OCI-LY1 (cell line): ENCODE results near the gene TSSK3.

Experiments used
- H2AFZ ChIP-seq: fragments of 200-600 bp; sonication (generic), shearing (Covaris generic); 2 replicates; pipeline ENCODE4 v1.6.0; 2014; ENCODE audit warnings: antibody characterized with exemption, mild to moderate bottlenecking, low read length
- H3F3A ChIP-seq: fragments of 200-600 bp; sonication (generic), shearing (Covaris generic); 2 replicates; pipeline ENCODE4 v1.6.0; 2014; ENCODE audit warnings: mild to moderate bottlenecking, antibody characterized with exemption, low read length, moderate library complexity; ENCODE audit not compliant: insufficient read depth
- H3K27ac ChIP-seq: fragments of 200-600 bp; sonication (generic); 2 replicates; pipeline ENCODE4 v1.5.1; 2014; ENCODE audit warnings: low read length, mixed run types, mild to moderate bottlenecking, low read depth; ENCODE audit not compliant: poor library complexity, severe bottlenecking
- H3K27me3 ChIP-seq: fragments of 200-600 bp; sonication (generic); 2 replicates; pipeline ENCODE4 v1.6.0; 2014; ENCODE audit warnings: antibody characterized with exemption, mild to moderate bottlenecking, low read length, moderate library complexity; ENCODE audit not compliant: insufficient read depth
- H3K36me3 ChIP-seq: fragments of 200-600 bp; sonication (generic); 2 replicates; pipeline ENCODE4 v1.6.1; 2014; ENCODE audit warnings: mild to moderate bottlenecking, antibody characterized with exemption, low read length, moderate library complexity, mixed read lengths; ENCODE audit not compliant: insufficient read depth
- H3K4me1 ChIP-seq: fragments of 200-600 bp; sonication (generic); 2 replicates; pipeline ENCODE4 v1.5.1; 2014; ENCODE audit warnings: mild to moderate bottlenecking, low read length, moderate library complexity; ENCODE audit not compliant: insufficient read depth, severe bottlenecking
- H3K4me2 ChIP-seq: fragments of 200-600 bp; sonication (generic), shearing (Covaris generic); 2 replicates; pipeline ENCODE4 v1.6.1; 2014; ENCODE audit warnings: low read length
- H3K4me3 ChIP-seq: fragments of 200-600 bp; sonication (generic); 2 replicates; pipeline ENCODE4 v1.5.1; 2014; ENCODE audit warnings: low read length, low read depth, mild to moderate bottlenecking, mixed read lengths; ENCODE audit not compliant: poor library complexity, severe bottlenecking
- H3K79me2 ChIP-seq: fragments of 200-600 bp; shearing (Covaris generic); 2 replicates; pipeline ENCODE4 v1.6.1; 2016; ENCODE audit warnings: mixed run types, low read length, mixed read lengths; ENCODE audit not compliant: insufficient read depth
- H3K9ac ChIP-seq: fragments of 200-600 bp; sonication (generic), shearing (Covaris generic); 2 replicates; pipeline ENCODE4 v1.6.1; 2014; ENCODE audit warnings: mild to moderate bottlenecking, low read length, mixed read lengths
- H3K9me2 ChIP-seq: fragments of 200-600 bp; sonication (generic), shearing (Covaris generic); 2 replicates; pipeline ENCODE4 v1.6.1; 2014; ENCODE audit warnings: low read depth, mild to moderate bottlenecking, low read length, mixed read lengths
- H3K9me3 ChIP-seq: fragments of 200-600 bp; shearing (Covaris generic); 2 replicates; pipeline ENCODE4 v1.6.1; 2014; ENCODE audit warnings: low read length, mixed read lengths
- H4K20me1 ChIP-seq: fragments of 200-600 bp; sonication (generic), shearing (Covaris generic); 2 replicates; pipeline ENCODE4 v1.6.0; 2016; ENCODE audit warnings: mild to moderate bottlenecking, low read length; ENCODE audit not compliant: insufficient read depth
- CTCF ChIP-seq: fragments of 200-600 bp; sonication (generic), shearing (Covaris generic); IDR thresholded peaks from 2 replicates; pipeline ENCODE4 v1.5.1; 2017; ENCODE audit warnings: mild to moderate bottlenecking, antibody characterized with exemption, low read length, moderate library complexity, mixed read lengths
- EZH2 ChIP-seq: fragments of 200-600 bp; sonication (generic), shearing (Covaris generic); IDR thresholded peaks from 2 replicates; pipeline ENCODE4 v1.8.0; 2017; ENCODE audit warnings: borderline replicate concordance, mixed run types, mild to moderate bottlenecking, antibody characterized with exemption, low read length, moderate library complexity, mixed read lengths

Gene TSSK3

GRCh38 chr1:32362474-32363313 is at the start of gene TSSK3, which contains the start of gene FAM229A:
TSSK3 (plus strand) TSS chr1:32362539; CDS start chr1:32362702, 163 bp downstream.
FAM229A (minus strand) TSS chr1:32362485; CDS start chr1:32362091, 394 bp downstream.
- no peak for TF ChIP-seq EZH2
- TF ChIP-seq CTCF, result no peak
- no peak within 1 kb of the TSS for H3K9ac ChIP-seq

GRCh38 chr1:32316903-32317277 is 45.4 kb upstream of the TSSK3 start:
- Histone ChIP-seq H3K9me3 (no peaks in the 10 kb centered on the region), H3K4me1 (peaks cover 81% of the 10 kb centered on the region), H3K27ac (peak overlapping the region; percentile 94), H3K36me3 (peaks cover 61% of the 10 kb centered on the region), H3K79me2 (peaks cover 23% of the 10 kb centered on the region), H3K4me2 (peak overlapping the region; percentile 82), H4K20me1 (no peaks in the 10 kb centered on the region), H2AFZ (no peak overlapping the region), H3K9me2 (no peaks in the 10 kb centered on the region), H3K4me3 (peak overlapping the region; percentile 0), H3F3A (no peaks in the 10 kb centered on the region), H3K27me3 (no peaks in the 10 kb centered on the region), H3K9ac (peak overlapping the region; percentile 47; the same call in 1 of the 2 replicates)
- no peak for TF ChIP-seq EZH2
- TF ChIP-seq CTCF, result no peak

More at GRCh38 chr1:32362474-32363313, at the start of gene TSSK3, which contains the start of gene FAM229A:
- no peaks in the 10 kb centered on the region for H3K9me2 ChIP-seq
- no peak within 1 kb of the TSS for H2AFZ ChIP-seq
- H3K9me3 ChIP-seq, result no peaks in the 10 kb centered on the region
- H3K36me3 ChIP-seq, result peaks cover 40% of the 10 kb centered on the region
- no peaks in the 10 kb centered on the region for H3K27me3 ChIP-seq
- H3K4me1 ChIP-seq, result peaks cover 14% of the 10 kb centered on the region
- no peaks in the 10 kb centered on the region for H3K79me2 ChIP-seq
- no peaks in the 10 kb centered on the region for H3F3A ChIP-seq
- no peak within 1 kb of the TSS for H3K27ac ChIP-seq
- H3K4me3 ChIP-seq, result peak within 1 kb of the TSS; percentile 32
- peak within 1 kb of the TSS; percentile 58 for H3K4me2 ChIP-seq
- no peaks in the 10 kb centered on the region for H4K20me1 ChIP-seq

GRCh38 chr1:32318127-32318869 is 44.0 kb upstream of the TSSK3 start:
- Histone ChIP-seq H3K9me2 (no peaks in the 10 kb centered on the region), H3K27ac (peak overlapping the region; percentile 94), H3K36me3 (peaks cover 71% of the 10 kb centered on the region), H3K4me2 (no peak overlapping the region), H3K9me3 (no peaks in the 10 kb centered on the region), H3F3A (no peaks in the 10 kb centered on the region), H3K9ac (no peak overlapping the region), H2AFZ (no peak overlapping the region), H3K79me2 (peaks cover 15% of the 10 kb centered on the region), H3K4me1 (peaks cover 90% of the 10 kb centered on the region), H4K20me1 (no peaks in the 10 kb centered on the region), H3K27me3 (no peaks in the 10 kb centered on the region), H3K4me3 (no peak overlapping the region)
- no peak for TF ChIP-seq EZH2
- TF ChIP-seq CTCF, result no peak
